ES-I3 (cell line): ENCODE results near the gene GTF3C5.

ENCODE experiments used
- H3K36me3 ChIP-seq: 2 replicates; pipeline ENCODE4 v1.6.1; 2013; ENCODE audit warnings: mild to moderate bottlenecking, low read length, control low read depth, moderate library complexity; ENCODE audit not compliant: insufficient read depth
- H3K4me1 ChIP-seq: 2 replicates; pipeline ENCODE4 v1.6.1; 2013; ENCODE audit warnings: mild to moderate bottlenecking, control low read depth, low read length; ENCODE audit not compliant: insufficient read depth
- H3K9ac ChIP-seq: 2 replicates; pipeline ENCODE4 v1.6.1; 2013; ENCODE audit warnings: low read depth, mild to moderate bottlenecking, low read length, moderate library complexity
- H3K9me3 ChIP-seq: 2 replicates; pipeline ENCODE4 v1.6.1; 2013; ENCODE audit warnings: mild to moderate bottlenecking, low read length, moderate library complexity; ENCODE audit not compliant: control insufficient read depth, insufficient read depth

GTF3C5 gene

GRCh38 chr9:133048595-133048994, 17.8 kb downstream of the GTF3C5 start:
- Histone ChIP-seq H3K4me1 (no peaks in the 10 kb centered on the region), H3K9me3 (no peaks in the 10 kb centered on the region), H3K36me3 (peaks cover 22% of the 10 kb centered on the region), H3K9ac (no peak overlapping the region)

DNA sequence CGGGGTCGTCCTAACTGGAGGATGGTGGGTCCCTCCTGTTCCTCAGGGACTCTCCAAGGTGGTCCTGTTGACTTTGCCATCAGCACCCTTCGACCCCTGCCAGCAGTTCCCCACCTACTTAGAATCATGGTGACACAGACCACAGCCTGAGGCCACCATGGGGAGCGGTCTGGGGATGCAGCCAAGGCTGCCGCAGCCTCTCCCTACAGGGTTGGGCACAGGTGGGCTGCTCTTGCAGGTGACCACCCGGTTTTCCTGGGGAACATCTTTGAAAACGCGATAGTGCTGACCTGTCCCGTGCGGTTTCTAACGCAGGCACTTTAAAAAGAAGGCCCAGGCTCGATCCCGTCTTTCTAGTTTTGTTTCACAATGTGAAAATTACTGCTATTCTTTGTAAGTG, 18.2 kb downstream of the GTF3C5 start:
- H3K9me3 ChIP-seq, result no peaks in the 10 kb centered on the region
- H3K9ac ChIP-seq, result no peak overlapping the region
- H3K4me1 ChIP-seq, result no peaks in the 10 kb centered on the region
- peaks cover 24% of the 10 kb centered on the region for H3K36me3 ChIP-seq

GRCh38 chr9:133050142-133050541, 19.3 kb downstream of the GTF3C5 start:
- Histone ChIP-seq H3K36me3 (peaks cover 23% of the 10 kb centered on the region), H3K9me3 (no peaks in the 10 kb centered on the region), H3K4me1 (no peaks in the 10 kb centered on the region), H3K9ac (no peak overlapping the region)

- Histone ChIP-seq H3K36me3 (peaks cover 16% of the 10 kb centered on the region), H3K9ac (no peak overlapping the region), H3K9me3 (no peaks in the 10 kb centered on the region), H3K4me1 (no peaks in the 10 kb centered on the region)
Measured at GRCh38 chr9:133050781-133051180, 20.0 kb downstream of the GTF3C5 start.

GRCh38 chr9:133051281-133051900, 20.6 kb downstream of the GTF3C5 start:
- Histone ChIP-seq H3K9ac (no peak overlapping the region), H3K9me3 (no peaks in the 10 kb centered on the region), H3K4me1 (no peaks in the 10 kb centered on the region), H3K36me3 (peaks cover 18% of the 10 kb centered on the region)

- Histone ChIP-seq H3K4me1 (no peaks in the 10 kb centered on the region), H3K9ac (no peak overlapping the region), H3K36me3 (peaks cover 23% of the 10 kb centered on the region), H3K9me3 (no peaks in the 10 kb centered on the region)
Measured at GRCh38 chr9:133051966-133052539, 21.3 kb downstream of the GTF3C5 start.

GRCh38 chr9:133054194-133054890, 23.5 kb downstream of the GTF3C5 start:
- no peak overlapping the region for H3K9ac ChIP-seq

GRCh38 chr9:133054966-133055365, 24.2 kb downstream of the GTF3C5 start:
- H3K36me3 ChIP-seq, result peaks cover 24% of the 10 kb centered on the region
- H3K9me3 ChIP-seq, result no peaks in the 10 kb centered on the region
- H3K9ac ChIP-seq, result no peak overlapping the region
- H3K4me1 ChIP-seq, result peaks cover 11% of the 10 kb centered on the region

More at GRCh38 chr9:133054194-133054890, 23.5 kb downstream of the GTF3C5 start:
- Histone ChIP-seq H3K4me1 (peaks cover 6% of the 10 kb centered on the region), H3K9me3 (no peaks in the 10 kb centered on the region), H3K36me3 (peaks cover 26% of the 10 kb centered on the region)

DNA sequence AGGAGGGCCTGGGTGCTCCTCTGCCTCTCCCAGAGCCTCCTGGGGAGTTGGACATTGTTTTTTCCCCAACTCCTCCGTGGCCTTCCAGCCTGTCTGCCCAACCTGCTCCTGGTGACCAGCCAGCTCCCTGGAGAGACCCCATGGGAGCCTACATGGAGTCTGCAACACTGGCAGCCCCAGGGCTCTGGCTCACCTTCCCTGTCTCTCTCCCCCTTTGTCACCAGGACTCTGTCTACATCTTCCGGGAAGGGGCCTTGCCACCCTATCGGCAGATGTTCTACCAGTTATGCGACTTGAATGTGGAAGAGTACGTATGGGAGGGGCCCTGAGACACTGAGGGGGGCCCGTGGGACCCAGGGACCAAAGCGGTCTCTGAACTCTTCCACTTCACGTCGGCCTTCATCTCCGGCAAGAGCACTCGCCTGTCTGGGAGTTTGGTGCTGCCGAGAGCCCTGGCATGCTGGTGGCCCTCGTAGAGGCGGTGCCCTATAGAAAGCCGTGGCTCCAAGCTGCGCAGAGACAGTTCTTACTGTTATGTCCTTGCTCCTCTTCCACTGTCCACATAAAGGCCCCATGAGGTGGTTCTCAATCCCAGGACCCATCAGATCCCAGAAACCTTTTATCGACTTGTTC, 25.1 kb downstream of the GTF3C5 start:
- Histone ChIP-seq H3K9ac (no peak overlapping the region), H3K36me3 (peaks cover 22% of the 10 kb centered on the region), H3K9me3 (no peaks in the 10 kb centered on the region), H3K4me1 (peaks cover 15% of the 10 kb centered on the region)

- Histone ChIP-seq H3K9me3 (no peaks in the 10 kb centered on the region), H3K36me3 (peaks cover 20% of the 10 kb centered on the region), H3K4me1 (peaks cover 21% of the 10 kb centered on the region), H3K9ac (no peak overlapping the region)
Measured at GRCh38 chr9:133056533-133056932, 25.7 kb downstream of the GTF3C5 start.

DNA sequence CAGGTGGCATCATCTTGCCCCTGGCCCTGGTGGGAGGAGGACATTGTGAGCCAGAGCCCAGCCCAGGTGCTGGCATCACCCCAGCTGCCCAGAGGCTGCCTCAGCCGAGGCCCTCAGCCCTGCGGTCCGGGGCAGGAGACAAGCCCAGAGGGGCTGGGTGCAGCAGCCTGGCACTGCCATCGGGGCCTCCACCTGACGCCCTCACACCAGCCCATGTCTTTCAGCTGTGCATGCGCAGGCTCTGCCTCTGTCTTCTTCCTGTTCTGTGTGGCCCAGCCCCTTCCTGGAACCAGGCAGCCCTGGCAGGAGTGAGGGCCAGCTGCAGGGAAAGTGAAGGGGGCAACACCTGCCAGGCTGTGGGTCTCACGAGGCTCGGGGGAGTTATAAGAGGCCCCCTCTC, 26.2 kb downstream of the GTF3C5 start:
- Histone ChIP-seq H3K36me3 (peaks cover 20% of the 10 kb centered on the region), H3K4me1 (peaks cover 22% of the 10 kb centered on the region), H3K9ac (no peak overlapping the region), H3K9me3 (no peaks in the 10 kb centered on the region)

GRCh38 chr9:133057553-133057952, 26.8 kb downstream of the GTF3C5 start:
- Histone ChIP-seq H3K9ac (no peak overlapping the region), H3K36me3 (peaks cover 20% of the 10 kb centered on the region), H3K4me1 (peaks cover 22% of the 10 kb centered on the region), H3K9me3 (no peaks in the 10 kb centered on the region)

DNA sequence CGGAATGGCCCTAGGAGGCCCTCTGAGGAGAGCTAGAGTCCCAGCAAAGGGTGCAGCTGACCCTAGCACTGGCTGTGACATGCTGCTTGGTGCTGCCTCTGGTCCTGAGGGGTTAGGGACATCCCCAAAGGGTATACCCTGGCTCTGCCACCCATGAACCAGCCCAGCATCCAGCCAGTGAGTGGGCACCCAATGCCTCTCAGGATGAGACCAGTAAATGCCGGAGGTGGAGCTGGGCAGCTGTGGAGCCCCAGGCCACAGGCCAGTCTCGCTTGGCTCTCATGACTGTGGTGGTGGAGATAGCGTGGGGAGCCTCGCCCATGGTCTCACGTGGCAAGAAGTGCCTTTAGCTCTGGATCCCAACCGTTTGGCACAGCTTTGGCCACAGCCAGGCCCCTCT, 27.3 kb downstream of the GTF3C5 start:
- Histone ChIP-seq H3K9ac (no peak overlapping the region), H3K36me3 (peaks cover 19% of the 10 kb centered on the region), H3K9me3 (no peaks in the 10 kb centered on the region), H3K4me1 (peaks cover 22% of the 10 kb centered on the region)

- Histone ChIP-seq H3K4me1 (peaks cover 22% of the 10 kb centered on the region), H3K9me3 (no peaks in the 10 kb centered on the region), H3K9ac (no peak overlapping the region), H3K36me3 (peaks cover 14% of the 10 kb centered on the region)
Measured at GRCh38 chr9:133058550-133059320, 27.9 kb downstream of the GTF3C5 start.
